Measurements from ENCODE around the gene PLG.
"Not testable (repeated sequence)": the region's sequence is repeated elsewhere in the genome, so short reads cannot be mapped to it uniquely, and the experiment has no call there.

Gene PLG

GRCh38 chr6:160704688-160705087 lies 2.6 kb downstream of the PLG start:
- DNase-seq (ENCODE audit: low read depth in 2 of 2), result not testable (repeated sequence)

- not testable (repeated sequence) for DNase-seq (ENCODE audit: low read depth in 2 of 2)
Observed at GRCh38 chr6:160708993-160709392, 6.9 kb downstream of the PLG start.

GRCh38 chr6:160714731-160715316 lies 12.8 kb downstream of the PLG start:
- no peak for DNase-seq (ENCODE audit: low read depth in 2 of 2)

- no peak for DNase-seq (ENCODE audit: low read depth in 2 of 2)
Observed at GRCh38 chr6:160730911-160731310, 28.9 kb downstream of the PLG start.

- DNase-seq (ENCODE audit: low read depth in 2 of 2), result no peak
Observed at GRCh38 chr6:160733050-160733646, 31.1 kb downstream of the PLG start.

GRCh38 chr6:160734627-160735026 lies 32.6 kb downstream of the PLG start:
- no peak for DNase-seq (ENCODE audit: low read depth in 2 of 2)

- no peak for DNase-seq (ENCODE audit: low read depth in 2 of 2)
Observed at GRCh38 chr6:160735523-160735922, 33.5 kb downstream of the PLG start.

GRCh38 chr6:160737934-160738333 lies 35.9 kb downstream of the PLG start:
- DNase-seq (ENCODE audit: low read depth in 2 of 2), result no peak

- no peak for DNase-seq (ENCODE audit: low read depth in 2 of 2)
Observed at GRCh38 chr6:160739955-160740354, 37.9 kb downstream of the PLG start.

- DNase-seq (ENCODE audit: low read depth in 2 of 2), result not testable (repeated sequence)
Observed at GRCh38 chr6:160741012-160741411, 39.0 kb downstream of the PLG start.

GRCh38 chr6:160742090-160742489 lies 40.0 kb downstream of the PLG start:
- no peak for DNase-seq (ENCODE audit: low read depth in 2 of 2)

- no peak for DNase-seq (ENCODE audit: low read depth in 2 of 2)
Observed at GRCh38 chr6:160750276-160750689, 48.2 kb downstream of the PLG start.

- not testable (repeated sequence) for DNase-seq (ENCODE audit: low read depth in 2 of 2)
Observed at GRCh38 chr6:160753211-160753610, 51.2 kb downstream of the PLG start.

- no peak for DNase-seq (ENCODE audit: low read depth in 2 of 2)
Observed at GRCh38 chr6:160755165-160755564, 53.1 kb downstream of the PLG start.

GRCh38 chr6:160756021-160756420 lies 54.0 kb downstream of the PLG start:
- DNase-seq (ENCODE audit: low read depth in 2 of 2), result no peak

- no peak for DNase-seq (ENCODE audit: low read depth in 2 of 2)
Observed at GRCh38 chr6:160756871-160757270, 54.8 kb downstream of the PLG start.

- DNase-seq (ENCODE audit: low read depth in 2 of 2), result no peak
Observed at GRCh38 chr6:160764847-160765246, 62.8 kb downstream of the PLG start.

GRCh38 chr6:160765412-160765811 lies 63.4 kb downstream of the PLG start:
- no peak for DNase-seq (ENCODE audit: low read depth in 2 of 2)

GRCh38 chr6:160766657-160766988 lies 64.6 kb downstream of the PLG start:
- no peak for DNase-seq (ENCODE audit: low read depth in 2 of 2)

- no peak for DNase-seq (ENCODE audit: low read depth in 2 of 2)
Observed at GRCh38 chr6:160766989-160767646, 65.1 kb downstream of the PLG start.

GRCh38 chr6:160767647-160768019 lies 65.6 kb downstream of the PLG start:
- no peak for DNase-seq (ENCODE audit: low read depth in 2 of 2)

GRCh38 chr6:160768101-160768500 lies 66.1 kb downstream of the PLG start:
- DNase-seq (ENCODE audit: low read depth in 2 of 2), result no peak

GRCh38 chr6:160774399-160774798 lies 72.4 kb downstream of the PLG start:
- DNase-seq (ENCODE audit: low read depth in 2 of 2), result no peak
